Kidney (tissue), 14 donors: ENCODE measurements around the gene FGFR2. TPM values are rescaled to one million over a fixed set of nuclear protein-coding genes. Genes with fewer than 3 reads are reported as not detected.

Experiments used
- DNase-seq, 5 donors: peaks; one replicate each; pipeline ENCODE4 v3.0.0-alpha.2; 2013 to 2020
- FAIRE-seq: peaks from 2 replicates; lab custom pipeline; 2012; peaks lifted over from hg19 to GRCh38; lab: Jason Lieb, UNC
- H3K27ac ChIP-seq, 2 donors: one replicate each; pipeline ENCODE4 v1.7.0; 2013; ENCODE audit warnings: low read depth in 2 of 2, low read length in 2 of 2, inconsistent platforms in 1 of 2
- H3K27me3 ChIP-seq: one replicate; pipeline ENCODE4 v1.7.1; 2013; ENCODE audit warnings: low read length, inconsistent platforms; ENCODE audit not compliant: control insufficient read depth, insufficient read depth
- H3K36me3 ChIP-seq, 3 donors: one replicate each; pipeline versions ENCODE4 v1.7.0 to v1.7.1; 2013; ENCODE audit warnings: low read length in 3 of 3, control low read depth in 1 of 3, inconsistent platforms in 1 of 3; ENCODE audit not compliant: insufficient read depth in 3 of 3, control insufficient read depth in 2 of 3
- H3K4me1 ChIP-seq, 3 donors: one replicate each; pipeline versions ENCODE4 v1.7.0 to v1.7.1; 2013; ENCODE audit warnings: low read length in 3 of 3, inconsistent platforms in 1 of 3, low read depth in 1 of 3; ENCODE audit not compliant: control insufficient read depth in 2 of 3, insufficient read depth in 2 of 3
- H3K4me3 ChIP-seq, 3 donors: one replicate each; pipeline versions ENCODE4 v1.7.0 to v1.8.1; 2013; ENCODE audit warnings: low read length in 3 of 3, control low read depth in 1 of 3, inconsistent platforms in 1 of 3
- H3K9ac ChIP-seq, 3 donors: one replicate each; pipeline versions ENCODE4 v1.7.0 to v1.7.1; 2013; ENCODE audit warnings: low read length in 3 of 3, control low read depth in 1 of 3, inconsistent platforms in 1 of 3
- H3K9me3 ChIP-seq, 3 donors: one replicate each; pipeline versions ENCODE4 v1.7.0 to v1.7.1; 2013; ENCODE audit warnings: low read length in 3 of 3, control low read depth in 1 of 3, inconsistent platforms in 1 of 3; ENCODE audit not compliant: control insufficient read depth in 2 of 3, insufficient read depth in 1 of 3
- CTCF ChIP-seq: IDR thresholded peaks from 3 replicates; pipeline ENCODE4 v1.5.1; 2012; ENCODE audit warnings: mild to moderate bottlenecking, moderate library complexity, borderline replicate concordance; ENCODE audit not compliant: insufficient read depth; ENCODE audit errors: extremely low read depth
- intact Hi-C: fragments of 100-400 bp; cut with DNase I; formaldehyde crosslinking; loops from one replicate; pipeline ENCODE4 v1.11.1; 2022
- polyA plus RNA-seq: library from polyadenylated mRNA; stranded (reverse); fragments of 350-450 nt; fragmentation: Illumina TruSeq; extraction: RNeasy Lipid Tissue Mini Kit (QIAGEN cat#74804); gene quantifications from one replicate; pipeline ENCODE4 v1.2.3, GENCODE V29; 2014; ENCODE audit warnings: low read depth, low replicate concordance; ENCODE audit not compliant: insufficient read depth
- total RNA-seq: library from RNA; stranded (reverse); fragmentation: NEBNext Ultra II Directional; extraction: Animal tissue kit (Norgen Biotek cat#: 25700); gene quantifications from one replicate; pipeline ENCODE4 v1.2.1, GENCODE V29; 2021
- donor health status: control.
- donor health status: control.
- donor health status: control.
- donor health status: control.
- donor health status: control.
- donor health status: DM: yes; HTN: yes; CAD: no.
- donor health status: Normal renal cell carcinoma (clear cell type).

Gene FGFR2
- total and polyA plus RNA-seq, 2 donors from 2014 or later = 20.2 to 59.4 TPM

DNA sequence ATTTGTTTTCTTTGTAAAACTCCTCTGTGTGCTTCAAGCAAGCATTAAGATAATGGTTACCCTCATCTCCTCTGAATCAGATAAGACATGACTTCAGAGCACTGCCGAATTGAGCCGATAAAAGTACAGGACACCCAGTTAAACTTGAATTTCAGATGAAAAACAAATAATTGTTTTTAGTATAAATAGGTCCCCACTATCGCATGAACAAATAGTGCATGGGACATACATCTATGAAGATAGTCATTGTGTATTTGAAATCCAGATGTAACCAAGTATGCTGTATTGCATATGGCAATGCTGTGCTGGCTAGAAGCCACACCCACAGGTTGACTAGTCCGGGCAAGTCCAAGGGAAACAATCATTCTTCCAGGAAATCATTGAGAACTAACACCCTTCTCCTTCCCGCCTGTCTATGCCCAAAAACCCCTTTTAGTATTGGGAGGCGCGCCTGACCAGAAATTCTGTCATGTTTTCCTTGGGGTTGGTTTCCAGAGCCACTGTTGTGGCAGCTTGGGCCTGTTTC, 12.6 kb upstream of the FGFR2 start:
- Histone ChIP-seq H3K27me3 (no peaks in the 10 kb centered on the region), H3K4me3 (no peak overlapping the region)
- no peak for FAIRE-seq

DNA sequence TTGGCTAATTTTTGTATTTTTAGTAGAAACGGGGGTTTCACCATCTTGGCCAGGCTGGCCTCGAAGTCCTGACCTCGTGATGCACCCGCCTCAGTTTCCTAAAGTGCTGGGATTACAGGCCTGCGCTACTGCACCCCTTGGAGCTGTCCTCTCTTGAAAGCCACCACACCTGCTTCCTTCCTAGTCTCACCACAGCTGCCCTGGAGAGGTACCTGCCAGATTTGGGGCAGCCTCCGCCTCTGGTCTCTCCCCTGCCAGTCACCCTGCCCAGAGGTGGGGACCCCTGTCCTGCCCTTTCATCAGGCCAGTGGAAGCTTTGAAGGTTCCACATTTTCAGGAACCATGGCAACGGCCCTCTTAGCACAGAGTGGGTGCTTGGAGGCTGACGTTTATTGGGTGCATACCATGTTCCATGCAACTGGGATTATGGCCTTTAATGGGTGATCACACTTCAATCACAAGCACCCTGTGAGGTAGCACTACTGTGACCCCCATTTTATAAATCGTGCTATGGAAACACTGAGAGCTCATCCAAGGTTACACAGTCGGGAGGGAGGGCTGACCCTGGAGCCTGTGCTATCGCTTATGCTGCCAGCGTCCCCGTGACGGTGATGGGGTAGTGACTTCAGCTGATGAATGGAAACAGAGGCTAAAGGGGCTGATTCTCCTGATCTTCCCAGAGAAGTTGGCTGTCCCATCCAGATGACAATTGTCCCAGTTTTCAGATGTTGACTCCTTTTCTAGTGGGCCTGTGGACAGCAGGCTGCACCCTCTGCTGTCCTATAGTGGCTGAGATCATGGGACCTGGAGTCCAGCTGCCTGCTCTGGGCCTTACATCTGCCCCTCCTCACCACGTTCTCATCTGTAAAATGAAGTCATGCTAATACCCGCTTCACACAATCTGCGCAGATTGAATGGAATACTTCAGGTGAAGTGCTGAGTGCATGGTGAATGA, 11.5 kb upstream of the FGFR2 start:
- Histone ChIP-seq H3K36me3 (no peaks in the 10 kb centered on the region), H3K27me3 (no peaks in the 10 kb centered on the region), H3K4me3 (no peak overlapping the region), H3K4me1 (peaks cover 0 to 2% (median 0%) of the 10 kb centered on the region in 3 donors), H3K9ac (no peak overlapping the region), H3K9me3 (no peaks in the 10 kb centered on the region), H3K27ac (no peak overlapping the region)
- intact Hi-C loops = no loop called here
- FAIRE-seq (no peak), DNase-seq (peak in 2 of 5 donors; percentile 33 to 37)
- no peak for TF ChIP-seq CTCF

More for the DNA sequence above, 12.6 kb upstream of the FGFR2 start:
- no peaks in the 10 kb centered on the region for H3K36me3 ChIP-seq
- H3K27ac ChIP-seq = no peak overlapping the region
- DNase-seq = no peak
- no peaks in the 10 kb centered on the region for H3K9me3 ChIP-seq
- intact Hi-C loops = no loop called here
- no peak for TF ChIP-seq CTCF
- no peak overlapping the region for H3K9ac ChIP-seq
- H3K4me1 ChIP-seq = peaks cover 0 to 4% (median 0%) of the 10 kb centered on the region in 3 donors

DNA sequence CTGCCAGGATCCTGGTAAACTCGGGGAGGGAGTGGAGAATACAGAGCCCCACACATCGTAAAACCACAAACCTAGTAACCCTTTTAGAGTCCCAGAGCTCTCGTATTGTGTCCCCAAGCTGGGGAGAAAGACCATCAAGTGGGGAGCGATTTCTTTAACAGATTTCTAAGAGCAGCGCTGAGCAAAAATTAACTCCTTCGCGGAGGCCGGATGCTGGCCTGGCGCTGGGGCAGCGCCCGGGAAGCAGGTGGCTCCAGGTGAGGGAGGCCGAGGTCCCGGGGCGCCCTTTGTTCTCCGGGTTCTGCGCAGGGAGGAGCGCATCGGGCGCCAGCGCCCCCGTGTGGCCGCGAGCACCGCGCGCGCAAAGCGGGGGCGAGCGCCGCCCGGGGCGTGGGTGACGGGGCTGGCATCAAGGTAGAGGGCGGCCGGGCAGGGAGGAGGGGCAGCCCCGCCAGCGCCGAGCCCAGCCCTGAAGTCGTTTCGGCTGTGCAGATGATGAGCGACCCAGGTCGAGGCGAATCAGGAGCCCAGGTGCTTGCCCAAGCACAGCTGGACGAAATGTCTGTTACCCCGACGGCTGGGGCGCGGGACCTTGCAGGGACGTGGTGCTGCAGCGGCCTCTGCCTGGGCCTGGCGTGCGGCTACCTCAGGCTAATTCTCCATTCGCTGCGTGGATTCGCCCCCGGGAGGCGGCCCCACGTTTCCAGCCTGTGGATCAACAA, 10.4 kb upstream of the FGFR2 start:
- Histone ChIP-seq H3K27ac (no peak overlapping the region), H3K27me3 (no peaks in the 10 kb centered on the region), H3K9me3 (no peaks in the 10 kb centered on the region), H3K4me3 (peak overlapping the region; percentile 6 to 50 (median 34)), H3K36me3 (no peaks in the 10 kb centered on the region), H3K4me1 (no peaks in the 10 kb centered on the region), H3K9ac (no peak overlapping the region)
- intact Hi-C loops = no loop called here
- FAIRE-seq (no peak), DNase-seq (peak; percentile 64 to 86 (median 77))
- peak; percentile 78 for TF ChIP-seq CTCF
